ENCODE results near the gene ALDH3B1.

DNA sequence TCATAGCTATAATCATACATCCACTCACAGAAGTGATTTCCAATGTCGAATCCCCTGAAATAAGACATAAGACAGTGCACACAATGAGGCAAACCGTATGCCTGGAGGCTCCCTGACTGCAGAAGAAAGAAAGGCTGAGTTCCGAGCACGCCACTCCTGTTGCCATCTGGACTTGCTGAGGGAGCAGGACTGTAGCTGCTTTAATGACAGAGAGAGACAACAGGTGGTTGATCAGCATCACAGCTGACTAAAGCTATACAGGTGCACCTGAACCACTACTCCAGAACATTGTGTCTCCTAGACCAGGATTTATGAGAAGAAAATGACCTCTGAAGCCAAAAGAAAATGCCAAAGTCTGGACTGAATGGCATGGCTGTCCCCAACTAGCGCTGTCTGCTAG, 55.7 kb downstream of the ALDH3B1 start:
- TF ChIP-seq, protein P1, sequence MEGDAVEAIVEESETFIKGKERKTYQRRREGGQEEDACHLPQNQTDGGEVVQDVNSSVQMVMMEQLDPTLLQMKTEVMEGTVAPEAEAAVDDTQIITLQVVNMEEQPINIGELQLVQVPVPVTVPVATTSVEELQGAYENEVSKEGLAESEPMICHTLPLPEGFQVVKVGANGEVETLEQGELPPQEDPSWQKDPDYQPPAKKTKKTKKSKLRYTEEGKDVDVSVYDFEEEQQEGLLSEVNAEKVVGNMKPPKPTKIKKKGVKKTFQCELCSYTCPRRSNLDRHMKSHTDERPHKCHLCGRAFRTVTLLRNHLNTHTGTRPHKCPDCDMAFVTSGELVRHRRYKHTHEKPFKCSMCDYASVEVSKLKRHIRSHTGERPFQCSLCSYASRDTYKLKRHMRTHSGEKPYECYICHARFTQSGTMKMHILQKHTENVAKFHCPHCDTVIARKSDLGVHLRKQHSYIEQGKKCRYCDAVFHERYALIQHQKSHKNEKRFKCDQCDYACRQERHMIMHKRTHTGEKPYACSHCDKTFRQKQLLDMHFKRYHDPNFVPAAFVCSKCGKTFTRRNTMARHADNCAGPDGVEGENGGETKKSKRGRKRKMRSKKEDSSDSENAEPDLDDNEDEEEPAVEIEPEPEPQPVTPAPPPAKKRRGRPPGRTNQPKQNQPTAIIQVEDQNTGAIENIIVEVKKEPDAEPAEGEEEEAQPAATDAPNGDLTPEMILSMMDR (IDR thresholded peaks at IDR 0.05): no peak
- no peak for TF ChIP-seq POLR2A (IDR thresholded peaks at IDR 0.05)

Data from lower leg skin (tissue), 3 donors.